ENCODE results near the gene GRB2.

- TF ChIP-seq MAX (IDR thresholded peaks at IDR 0.05) (no peak), BRCA1 (IDR thresholded peaks at IDR 0.05; ENCODE audit: low read depth, low read length) (no peak), CTCF (IDR thresholded peaks at IDR 0.05; ENCODE audit: control extremely low read depth in 1 of 3, insufficient read depth in 1 of 3, low read depth in 1 of 3, low read length in 3 of 3) (no peak), POLR2AphosphoS5 (IDR thresholded peaks at IDR 0.05; ENCODE audit: low read depth, low read length) (no peak), RFX5 (IDR thresholded peaks at IDR 0.05; ENCODE audit: borderline replicate concordance, low read depth, low read length) (no peak), EZH2 (IDR thresholded peaks at IDR 0.05; ENCODE audit: low read depth, low read length, severe bottlenecking) (no peak), CREB1 (IDR thresholded peaks at IDR 0.05) (no peak), POLR2A (IDR thresholded peaks at IDR 0.05; ENCODE audit: control extremely low read depth in 1 of 2, low read depth in 2 of 2, low read length in 2 of 2) (no peak), BCL11A (IDR thresholded peaks at IDR 0.05; ENCODE audit: low read depth in 2 of 2, low read length in 2 of 2) (no peak), MAFK (IDR thresholded peaks at IDR 0.05; ENCODE audit: low read depth, low read length) (no peak), SUZ12 (IDR thresholded peaks at IDR 0.05; ENCODE audit: low read length) (no peak), USF2 (IDR thresholded peaks at IDR 0.05; ENCODE audit: low read length) (no peak), NRF1 (IDR thresholded peaks at IDR 0.05; ENCODE audit: low read depth, low read length) (no peak), ATF3 (IDR thresholded peaks at IDR 0.05; ENCODE audit: insufficient read depth, low read depth, low read length) (no peak)
These were observed 127.8 kb downstream of the GRB2 start for GRCh38 chr17:75277664-75278071.

Data from H1 (cell line).